OCI-LY7 (cell line): Measurements from ENCODE around the gene SLC25A26. TPM values are rescaled to one million over a fixed set of nuclear protein-coding genes. Genes with fewer than 3 reads are reported as not detected.

Experiments used
- BruUV-seq: library from RNA; stranded (reverse); fragments of 400-500 nt; replicated peaks from 2 replicates; lab custom pipeline; 2021; lab: Mats Ljungman, UMichigan
- CTCF ChIA-PET: fragments of 300-600 bp; sonication (Branson Sonifier 250); formaldehyde crosslinking; loops from one replicate; lab custom pipeline; 2022; ENCODE audit warnings: antibody characterized with exemption; ENCODE audit not compliant: unreplicated experiment; lab: Charles Lee
- POLR2A ChIA-PET: fragments of 300-600 bp; sonication (Branson Sonifier 250); formaldehyde crosslinking; loops from one replicate; lab custom pipeline; 2022; ENCODE audit warnings: antibody characterized with exemption; lab: Charles Lee
- DNase-seq: peaks from one replicate; pipeline ENCODE4 v3.0.0-alpha.2; 2015; ENCODE audit warnings: low spot score
- H2AFZ ChIP-seq: fragments of 200-600 bp; sonication (generic), shearing (Covaris generic); 2 replicates; pipeline ENCODE4 v1.6.1; 2014; ENCODE audit warnings: mild to moderate bottlenecking, antibody characterized with exemption, low read length, moderate library complexity
- H3K27ac ChIP-seq: fragments of 200-600 bp; sonication (generic); 2 replicates; pipeline ENCODE4 v1.5.1; 2014; ENCODE audit warnings: mixed run types, low read depth, mild to moderate bottlenecking, moderate library complexity, low read length, inconsistent platforms; ENCODE audit not compliant: poor library complexity, severe bottlenecking
- H3K36me3 ChIP-seq: fragments of 200-600 bp; sonication (generic); 2 replicates; pipeline ENCODE4 v1.6.1; 2014; ENCODE audit warnings: mild to moderate bottlenecking, antibody characterized with exemption, low read length, moderate library complexity, mixed read lengths; ENCODE audit not compliant: insufficient read depth
- H3K4me1 ChIP-seq: fragments of 200-600 bp; sonication (generic); 2 replicates; pipeline ENCODE4 v1.5.1; 2014; ENCODE audit warnings: mild to moderate bottlenecking, low read length; ENCODE audit not compliant: insufficient read depth, poor library complexity, severe bottlenecking
- H3K4me2 ChIP-seq: fragments of 200-600 bp; sonication (generic); 2 replicates; pipeline ENCODE4 v1.6.1; 2014; ENCODE audit warnings: mild to moderate bottlenecking, low read length
- H3K4me3 ChIP-seq: fragments of 200-600 bp; sonication (generic); 2 replicates; pipeline ENCODE4 v1.5.1; 2014; ENCODE audit warnings: mild to moderate bottlenecking, low read depth, low read length; ENCODE audit not compliant: poor library complexity, severe bottlenecking
- H3K79me2 ChIP-seq: fragments of 200-600 bp; sonication (generic); 2 replicates; pipeline ENCODE4 v1.6.1; 2016; ENCODE audit warnings: low read depth, mild to moderate bottlenecking, low read length, moderate library complexity, mixed read lengths; ENCODE audit not compliant: insufficient read depth
- H3K9me2 ChIP-seq: fragments of 200-600 bp; sonication (generic); 2 replicates; pipeline ENCODE4 v1.6.1; 2016; ENCODE audit warnings: mild to moderate bottlenecking, low read length, mixed read lengths; ENCODE audit not compliant: insufficient read depth
- H3K9me3 ChIP-seq: fragments of 200-600 bp; sonication (generic); 2 replicates; pipeline ENCODE4 v1.6.1; 2014; ENCODE audit warnings: mild to moderate bottlenecking, mixed run types, low read length, mixed read lengths
- H4K20me1 ChIP-seq: fragments of 200-600 bp; sonication (generic); 2 replicates; pipeline ENCODE4 v1.6.1; 2014; ENCODE audit warnings: mild to moderate bottlenecking, antibody characterized with exemption, low read length, moderate library complexity, mixed read lengths; ENCODE audit not compliant: insufficient read depth
- EZH2phosphoT487 ChIP-seq: fragments of 200-600 bp; sonication (generic); IDR thresholded peaks from 2 replicates; pipeline ENCODE4 v1.6.1; 2018; ENCODE audit warnings: low read depth, borderline replicate concordance, mild to moderate bottlenecking, mixed run types, antibody characterized with exemption, low read length, moderate library complexity, mixed read lengths
- intact Hi-C: fragments of 100-400 bp; cut with micrococcal nuclease; formaldehyde crosslinking; loops from one replicate; pipeline ENCODE4 v1.10.0; 2022; ENCODE audit not compliant: unreplicated experiment
- total RNA-seq, 2 experiments: library from RNA; depleted of rRNA in 1 of 2; stranded (reverse); fragments of >200 nt in 1 of 2; shearing (Covaris generic) in 1 of 2; gene quantifications; 2 replicates each; pipeline ENCODE4 v1.2.3, GENCODE V29; 2014 to 2022
- TF ChIP-seq, protein P1 (sequence below): fragments of 200-600 bp; sonication (generic); conservative IDR thresholded peaks from 2 replicates; pipeline ENCODE4 v1.5.1; 2014; ENCODE audit warnings: mild to moderate bottlenecking, antibody characterized with exemption, low read length, moderate library complexity, mixed read lengths

SLC25A26 gene
- total RNA-seq, 2 experiments from 2014 or later, result 9.8 to 14.2 TPM

DNA sequence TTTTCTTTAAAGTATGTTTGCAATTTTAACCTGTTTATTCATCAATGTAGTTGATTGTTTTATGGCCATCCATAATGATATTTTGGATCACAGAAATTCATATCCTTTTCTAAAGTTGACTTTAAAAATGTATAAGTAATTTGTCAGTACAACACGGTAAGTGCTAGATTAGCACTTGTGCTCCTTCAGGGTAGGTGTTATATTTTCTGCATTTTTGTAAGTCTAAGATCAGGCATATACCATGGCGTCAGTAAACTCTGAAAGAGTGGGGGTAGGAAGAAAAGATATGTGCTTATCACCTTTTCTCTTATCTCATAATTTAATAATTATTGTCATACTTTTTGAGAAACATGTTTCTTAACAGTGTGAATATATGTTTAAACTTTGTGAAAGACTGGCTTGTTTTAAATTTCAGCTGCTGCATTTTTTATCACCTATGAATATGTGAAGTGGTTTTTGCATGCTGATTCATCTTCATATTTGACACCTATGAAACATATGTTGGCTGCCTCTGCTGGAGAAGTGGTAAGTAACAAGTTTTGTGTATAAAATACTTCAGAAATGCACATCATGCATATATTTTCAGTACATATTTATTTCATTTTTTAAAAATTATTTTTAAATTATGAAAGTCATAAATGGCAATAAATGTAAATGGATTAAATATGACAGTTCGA is 22.1 kb downstream of the SLC25A26 start:
- Histone ChIP-seq H3K27ac (no peak overlapping the region), H3K79me2 (no peaks in the 10 kb centered on the region), H3K4me1 (no peaks in the 10 kb centered on the region), H3K4me2 (no peak overlapping the region), H3K36me3 (peaks cover 31% of the 10 kb centered on the region), H3K9me3 (0 out of 2 replicates have a peak, but pooled peaks cover 8% of the 10 kb centered on the region), H3K4me3 (no peak overlapping the region), H2AFZ (no peak overlapping the region), H3K9me2 (no peaks in the 10 kb centered on the region), H4K20me1 (no peaks in the 10 kb centered on the region)
- intact Hi-C loops, result no loop called here
- ChIA-PET CTCF (no interaction called here), POLR2A (interaction anchor here (0.5 to 1.2 kb wide), 2 partner anchors 15 to 1995 kb away, joined by 3 to 5 read pairs; no protein-coding TSS in a partner anchor)
- TF ChIP-seq EZH2phosphoT487, result no peak
- TF ChIP-seq, protein P1, sequence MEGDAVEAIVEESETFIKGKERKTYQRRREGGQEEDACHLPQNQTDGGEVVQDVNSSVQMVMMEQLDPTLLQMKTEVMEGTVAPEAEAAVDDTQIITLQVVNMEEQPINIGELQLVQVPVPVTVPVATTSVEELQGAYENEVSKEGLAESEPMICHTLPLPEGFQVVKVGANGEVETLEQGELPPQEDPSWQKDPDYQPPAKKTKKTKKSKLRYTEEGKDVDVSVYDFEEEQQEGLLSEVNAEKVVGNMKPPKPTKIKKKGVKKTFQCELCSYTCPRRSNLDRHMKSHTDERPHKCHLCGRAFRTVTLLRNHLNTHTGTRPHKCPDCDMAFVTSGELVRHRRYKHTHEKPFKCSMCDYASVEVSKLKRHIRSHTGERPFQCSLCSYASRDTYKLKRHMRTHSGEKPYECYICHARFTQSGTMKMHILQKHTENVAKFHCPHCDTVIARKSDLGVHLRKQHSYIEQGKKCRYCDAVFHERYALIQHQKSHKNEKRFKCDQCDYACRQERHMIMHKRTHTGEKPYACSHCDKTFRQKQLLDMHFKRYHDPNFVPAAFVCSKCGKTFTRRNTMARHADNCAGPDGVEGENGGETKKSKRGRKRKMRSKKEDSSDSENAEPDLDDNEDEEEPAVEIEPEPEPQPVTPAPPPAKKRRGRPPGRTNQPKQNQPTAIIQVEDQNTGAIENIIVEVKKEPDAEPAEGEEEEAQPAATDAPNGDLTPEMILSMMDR, result no peak
- BruUV-seq, result no TSS peak
- no peak for DNase-seq

DNA sequence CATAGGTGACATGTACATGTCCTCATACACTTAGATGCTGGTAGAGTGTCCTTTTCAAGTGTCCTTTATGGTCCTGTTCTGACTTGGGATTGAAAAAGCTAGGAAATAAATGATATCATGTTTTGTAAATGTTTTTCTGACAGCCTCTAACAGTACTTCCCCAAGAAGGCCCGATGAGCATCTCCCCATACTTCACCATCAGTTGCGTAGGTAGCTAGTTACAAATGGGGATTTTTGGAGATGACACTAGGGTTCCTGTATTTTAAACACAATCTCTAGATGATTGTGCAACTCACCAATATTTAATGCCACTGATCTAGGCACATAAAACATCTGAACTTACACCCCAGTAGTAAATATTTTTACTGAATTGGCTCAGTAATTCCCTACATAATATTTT is 27.8 kb downstream of the SLC25A26 start:
- intact Hi-C loops, result no loop called here
- ChIA-PET CTCF (interaction anchor here (0.5 kb wide), 1 partner anchor 574 kb away, joined by 3 read pairs; no protein-coding TSS in a partner anchor), POLR2A (no interaction called here)

More for the DNA sequence above, 27.8 kb downstream of the SLC25A26 start:
- Histone ChIP-seq H2AFZ (no peak overlapping the region), H3K9me2 (no peaks in the 10 kb centered on the region), H3K79me2 (no peaks in the 10 kb centered on the region), H3K4me1 (no peaks in the 10 kb centered on the region), H3K36me3 (peaks cover 9% of the 10 kb centered on the region), H3K4me3 (no peak overlapping the region), H3K9me3 (no peaks in the 10 kb centered on the region), H4K20me1 (0 out of 2 replicates have a peak, but pooled peaks cover 1% of the 10 kb centered on the region), H3K27ac (no peak overlapping the region), H3K4me2 (no peak overlapping the region)
- no peak for DNase-seq
- BruUV-seq, result no TSS peak
- TF ChIP-seq, protein P1, result no peak
- no peak for TF ChIP-seq EZH2phosphoT487
